GM12892 (cell line): Measurements from ENCODE around the gene MCL1.
"Not testable (repeated sequence)": the region's sequence is repeated elsewhere in the genome, so short reads cannot be mapped to it uniquely, and the experiment has no call there.

Experiments
- POLR2A ChIP-seq: IDR thresholded peaks from 2 replicates; pipeline ENCODE4 v1.6.1; 2011; ENCODE audit warnings: low read depth, low read length, control low read depth
- TAF1 ChIP-seq: IDR thresholded peaks from 2 replicates; pipeline ENCODE4 v1.6.1; 2011; ENCODE audit warnings: low read depth, mild to moderate bottlenecking, control low read depth, low read length, borderline replicate concordance

DNA sequence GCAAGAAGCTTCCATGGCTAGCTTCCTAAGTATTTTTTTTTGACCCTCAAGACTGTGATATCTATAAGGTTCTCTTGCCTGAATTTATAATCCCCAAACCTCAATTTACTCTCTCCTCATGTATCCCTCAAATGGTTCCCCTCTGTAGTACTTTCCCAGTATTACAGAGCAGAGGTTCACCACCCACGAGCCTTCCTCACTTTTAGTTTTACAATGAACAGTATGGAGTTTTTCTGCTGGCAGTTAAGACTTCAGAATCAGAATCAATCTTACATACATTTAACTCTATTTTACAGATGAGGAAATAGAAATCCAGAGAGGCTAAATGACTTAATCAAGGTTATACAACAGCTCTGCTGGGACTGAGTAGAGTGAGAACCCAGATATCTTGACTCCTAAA lies 45.1 kb upstream of the MCL1 start:
- not testable (repeated sequence) for TF ChIP-seq TAF1, POLR2A
